Adrenal gland (tissue), 5 donors: ENCODE results near the gene RAD51B.

Experiments used
- POLR2A ChIP-seq, 2 donors: fragments of 450-650 bp; IDR thresholded peaks; one replicate each; pipeline ENCODE4 v1.6.1; 2017; ENCODE audit warnings: antibody characterized with exemption in 2 of 2, mild to moderate bottlenecking in 2 of 2, moderate library complexity in 1 of 2
- TF ChIP-seq, protein P1 (sequence below), 6 experiments: fragments of 450-650 bp in 4 of 6; fragments of 200-600 bp in 2 of 6; sonication (generic) in 1 of 6; IDR thresholded peaks; 1 replicate in 5 of 6; 2 replicates in 1 of 6; pipeline versions ENCODE4 v1.5.1 to v1.8.0; 2016 to 2021; ENCODE audit warnings: antibody characterized with exemption in 6 of 6, mild to moderate bottlenecking in 2 of 6, moderate library complexity in 1 of 6
- donor health status: DM: no; HTN: no; CAD: no.

DNA sequence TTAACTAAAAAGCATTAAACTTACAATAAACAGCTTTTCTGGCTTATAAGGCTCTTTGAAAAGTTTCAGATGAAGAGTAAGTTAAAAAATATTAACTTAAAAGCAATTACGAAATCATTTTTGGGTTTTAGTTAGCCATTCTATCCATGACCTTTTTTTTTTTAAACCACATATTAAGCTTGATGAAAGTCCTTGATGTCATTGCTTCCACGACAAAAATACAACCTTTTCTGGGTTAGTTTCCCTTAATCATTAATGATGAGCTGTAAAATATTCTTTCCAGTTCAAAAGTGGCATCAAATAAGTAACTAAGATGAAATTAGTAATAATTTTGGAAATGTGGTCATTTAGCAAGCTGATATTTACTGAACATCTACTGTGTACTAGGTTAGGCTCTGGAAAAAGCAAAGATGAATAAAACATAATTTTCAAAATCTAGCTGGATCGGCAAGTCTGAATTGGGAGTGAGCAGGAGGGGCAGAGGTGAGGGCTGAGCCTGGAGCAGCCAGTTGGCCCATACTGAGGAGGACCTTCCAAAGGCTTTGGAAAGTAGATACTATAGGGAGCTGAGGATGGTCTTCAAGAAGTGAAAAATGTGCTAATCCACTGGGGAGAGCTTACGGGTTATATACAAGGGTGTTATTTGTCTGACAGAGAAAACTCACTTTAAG lies 628.1 kb downstream of the RAD51B start:
- TF ChIP-seq, protein P1, sequence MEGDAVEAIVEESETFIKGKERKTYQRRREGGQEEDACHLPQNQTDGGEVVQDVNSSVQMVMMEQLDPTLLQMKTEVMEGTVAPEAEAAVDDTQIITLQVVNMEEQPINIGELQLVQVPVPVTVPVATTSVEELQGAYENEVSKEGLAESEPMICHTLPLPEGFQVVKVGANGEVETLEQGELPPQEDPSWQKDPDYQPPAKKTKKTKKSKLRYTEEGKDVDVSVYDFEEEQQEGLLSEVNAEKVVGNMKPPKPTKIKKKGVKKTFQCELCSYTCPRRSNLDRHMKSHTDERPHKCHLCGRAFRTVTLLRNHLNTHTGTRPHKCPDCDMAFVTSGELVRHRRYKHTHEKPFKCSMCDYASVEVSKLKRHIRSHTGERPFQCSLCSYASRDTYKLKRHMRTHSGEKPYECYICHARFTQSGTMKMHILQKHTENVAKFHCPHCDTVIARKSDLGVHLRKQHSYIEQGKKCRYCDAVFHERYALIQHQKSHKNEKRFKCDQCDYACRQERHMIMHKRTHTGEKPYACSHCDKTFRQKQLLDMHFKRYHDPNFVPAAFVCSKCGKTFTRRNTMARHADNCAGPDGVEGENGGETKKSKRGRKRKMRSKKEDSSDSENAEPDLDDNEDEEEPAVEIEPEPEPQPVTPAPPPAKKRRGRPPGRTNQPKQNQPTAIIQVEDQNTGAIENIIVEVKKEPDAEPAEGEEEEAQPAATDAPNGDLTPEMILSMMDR (IDR thresholded peaks at IDR 0.05) = no peak
- no peak for TF ChIP-seq POLR2A (IDR thresholded peaks at IDR 0.05)
